ENCODE data around the gene FBXL7.

DNA sequence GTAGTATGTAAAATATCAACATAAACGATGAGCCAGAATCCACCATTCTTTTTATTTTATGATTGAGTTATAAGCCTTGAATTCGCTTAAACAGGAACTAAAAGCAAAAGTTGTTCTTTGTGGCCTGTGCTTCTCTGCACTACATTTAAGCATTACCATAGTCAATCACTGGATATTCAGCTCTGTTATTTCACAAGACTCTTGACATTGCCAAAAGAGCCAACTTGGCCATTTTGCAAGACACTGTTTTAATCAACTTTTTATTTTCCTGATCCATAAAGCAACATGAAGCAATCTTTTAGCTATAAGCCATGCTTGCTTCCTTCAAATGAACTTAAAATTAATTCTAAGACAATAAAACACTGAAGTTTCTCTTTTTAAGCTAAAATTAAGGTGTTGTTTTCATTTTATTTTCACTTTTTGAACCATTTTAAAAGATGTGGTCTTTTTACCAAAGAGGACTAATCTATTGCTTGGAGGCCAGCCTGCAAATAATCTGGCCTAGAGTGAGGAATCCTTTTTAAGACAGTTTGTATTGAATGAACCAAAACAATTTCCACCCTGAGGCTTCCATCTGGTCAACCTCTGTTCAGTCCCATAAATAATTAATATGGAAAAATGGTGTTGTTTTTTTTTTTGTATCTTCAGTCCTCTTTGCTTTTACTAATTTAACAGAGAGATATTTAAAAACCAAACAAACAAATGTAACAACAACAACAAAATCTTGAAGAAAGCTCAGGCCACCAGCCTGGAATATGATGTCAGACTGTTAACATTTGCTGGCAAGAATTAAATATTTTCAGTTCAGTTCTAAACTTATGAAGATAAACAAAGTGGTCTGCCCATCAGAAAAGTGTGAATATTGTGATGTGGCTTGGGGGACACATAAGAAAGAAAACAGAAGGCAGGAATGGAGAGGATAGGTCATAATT is 405.2 kb downstream of the FBXL7 start:
- TF ChIP-seq CTCF (IDR thresholded peaks at IDR 0.05) (no peak), POLR2A (IDR thresholded peaks at IDR 0.05) (no peak)

All from lower leg skin (tissue), 3 donors.